HUES64 (cell line): Measurements from ENCODE around the gene SLC6A20.

Source experiments
- H3K27ac ChIP-seq: 2 replicates; pipeline ENCODE4 v1.7.0; 2013; ENCODE audit warnings: low read depth, low read length, inconsistent platforms
- H3K27me3 ChIP-seq: 2 replicates; pipeline ENCODE4 v1.6.1; 2013; ENCODE audit warnings: mild to moderate bottlenecking, low read length; ENCODE audit not compliant: insufficient read depth
- H3K36me3 ChIP-seq: 2 replicates; pipeline ENCODE4 v1.6.1; 2013; ENCODE audit warnings: mild to moderate bottlenecking, low read length; ENCODE audit not compliant: insufficient read depth
- H3K4me1 ChIP-seq: 2 replicates; pipeline ENCODE4 v1.6.1; 2013; ENCODE audit warnings: mild to moderate bottlenecking, low read length, moderate library complexity; ENCODE audit not compliant: insufficient read depth
- H3K4me3 ChIP-seq: 2 replicates; pipeline ENCODE4 v1.5.1; 2013; ENCODE audit warnings: mild to moderate bottlenecking, low read length, moderate library complexity
- H3K9ac ChIP-seq: 2 replicates; pipeline ENCODE4 v1.6.1; 2013; ENCODE audit warnings: mild to moderate bottlenecking, low read depth, low read length
- H3K9me3 ChIP-seq: 2 replicates; pipeline ENCODE4 v1.6.1; 2013; ENCODE audit warnings: low read depth, low read length; ENCODE audit not compliant: insufficient read depth
- WGBS: fragments of 150-250, 120-280 bp; methylation state at CpG from one replicate; pipeline ENCODE4 v1.1.7; 2013; ENCODE audit warnings: missing lambda C conversion rate; 5-methylcytosine and 5-hydroxymethylcytosine counted together

SLC6A20 gene

GRCh38 chr3:45821127-45821526 is 24.8 kb upstream of the SLC6A20 start:
- no peak overlapping the region for H3K4me3 ChIP-seq
- no peaks in the 10 kb centered on the region; the same call in 1 of the 2 replicates for H3K9me3 ChIP-seq
- peaks cover 24% of the 10 kb centered on the region; the same call in 1 of the 2 replicates for H3K36me3 ChIP-seq
- H3K27me3 ChIP-seq = no peaks in the 10 kb centered on the region
- H3K4me1 ChIP-seq = no peaks in the 10 kb centered on the region
- H3K9ac ChIP-seq = no peak overlapping the region
- no peak overlapping the region for H3K27ac ChIP-seq
- WGBS = 90% methylated on average over 1 of the region's 1 CpG

GRCh38 chr3:45819543-45819942 is 23.2 kb upstream of the SLC6A20 start:
- Histone ChIP-seq H3K27ac (no peak overlapping the region), H3K9me3 (no peaks in the 10 kb centered on the region; the same call in 1 of the 2 replicates), H3K27me3 (no peaks in the 10 kb centered on the region), H3K4me1 (no peaks in the 10 kb centered on the region), H3K4me3 (no peak overlapping the region), H3K9ac (no peak overlapping the region), H3K36me3 (peaks cover 8% of the 10 kb centered on the region; the same call in 1 of the 2 replicates)
- 93% methylated on average over 2 of the region's 2 CpGs for WGBS

GRCh38 chr3:45817831-45818522 is 21.6 kb upstream of the SLC6A20 start:
- Histone ChIP-seq H3K9me3 (no peaks in the 10 kb centered on the region; the same call in 1 of the 2 replicates), H3K27ac (no peak overlapping the region), H3K27me3 (no peaks in the 10 kb centered on the region), H3K4me1 (no peaks in the 10 kb centered on the region), H3K4me3 (no peak overlapping the region), H3K9ac (no peak overlapping the region), H3K36me3 (peaks cover 3% of the 10 kb centered on the region; the same call in 1 of the 2 replicates)
- WGBS = 87% methylated on average over 4 of the region's 4 CpGs

GRCh38 chr3:45816544-45816943 is 20.2 kb upstream of the SLC6A20 start:
- H3K36me3 ChIP-seq = no peaks in the 10 kb centered on the region
- no peaks in the 10 kb centered on the region; the same call in 1 of the 2 replicates for H3K9me3 ChIP-seq
- H3K4me1 ChIP-seq = no peaks in the 10 kb centered on the region
- H3K9ac ChIP-seq = no peak overlapping the region
- 97% methylated on average over 3 of the region's 3 CpGs for WGBS
- no peak overlapping the region for H3K27ac ChIP-seq
- H3K27me3 ChIP-seq = no peaks in the 10 kb centered on the region
- no peak overlapping the region for H3K4me3 ChIP-seq

GRCh38 chr3:45814322-45814721 is 18.0 kb upstream of the SLC6A20 start:
- H3K27ac ChIP-seq = no peak overlapping the region
- no peaks in the 10 kb centered on the region for H3K36me3 ChIP-seq
- no peak overlapping the region for H3K9ac ChIP-seq
- no peak overlapping the region for H3K4me3 ChIP-seq
- no peaks in the 10 kb centered on the region for H3K27me3 ChIP-seq
- no peaks in the 10 kb centered on the region; the same call in 1 of the 2 replicates for H3K9me3 ChIP-seq
- WGBS = 93% methylated on average over 4 of the region's 4 CpGs
- no peaks in the 10 kb centered on the region for H3K4me1 ChIP-seq

- 90% methylated on average over 10 of the region's 10 CpGs for WGBS
- no peaks in the 10 kb centered on the region for H3K36me3 ChIP-seq
- no peak overlapping the region for H3K9ac ChIP-seq
- no peaks in the 10 kb centered on the region for H3K4me1 ChIP-seq
- H3K9me3 ChIP-seq = no peaks in the 10 kb centered on the region
- no peak overlapping the region for H3K27ac ChIP-seq
- H3K4me3 ChIP-seq = no peak overlapping the region
- H3K27me3 ChIP-seq = no peaks in the 10 kb centered on the region
Measured at GRCh38 chr3:45807681-45808540, 11.6 kb upstream of the SLC6A20 start.

GRCh38 chr3:45807133-45807532 is 10.8 kb upstream of the SLC6A20 start:
- H3K27ac ChIP-seq = no peak overlapping the region
- WGBS = 91% methylated on average over 3 of the region's 3 CpGs
- 0 out of 2 replicates have a peak, but pooled peaks cover 1% of the 10 kb centered on the region for H3K27me3 ChIP-seq

GRCh38 chr3:45806072-45806471 is 9.7 kb upstream of the SLC6A20 start:
- no peaks in the 10 kb centered on the region for H3K4me1 ChIP-seq
- H3K4me3 ChIP-seq = no peak overlapping the region
- no peak overlapping the region for H3K9ac ChIP-seq
- no peaks in the 10 kb centered on the region for H3K36me3 ChIP-seq
- 96% methylated on average over 3 of the region's 3 CpGs for WGBS
- 0 out of 2 replicates have a peak, but pooled peaks cover 4% of the 10 kb centered on the region for H3K27me3 ChIP-seq
- H3K27ac ChIP-seq = no peak overlapping the region
- H3K9me3 ChIP-seq = no peaks in the 10 kb centered on the region

More at GRCh38 chr3:45807133-45807532, 10.8 kb upstream of the SLC6A20 start:
- H3K9me3 ChIP-seq = no peaks in the 10 kb centered on the region
- H3K4me1 ChIP-seq = no peaks in the 10 kb centered on the region
- H3K4me3 ChIP-seq = no peak overlapping the region
- H3K36me3 ChIP-seq = no peaks in the 10 kb centered on the region
- H3K9ac ChIP-seq = no peak overlapping the region

GRCh38 chr3:45803252-45803935 is 7.1 kb upstream of the SLC6A20 start:
- H3K27me3 ChIP-seq = peaks cover 9% of the 10 kb centered on the region
- WGBS = 91% methylated on average over 5 of the region's 5 CpGs
- no peak overlapping the region for H3K4me3 ChIP-seq
- no peak overlapping the region for H3K27ac ChIP-seq
- no peaks in the 10 kb centered on the region for H3K4me1 ChIP-seq
- no peaks in the 10 kb centered on the region for H3K36me3 ChIP-seq
- H3K9ac ChIP-seq = no peak overlapping the region
- no peaks in the 10 kb centered on the region for H3K9me3 ChIP-seq

GRCh38 chr3:45802146-45802545 is 5.8 kb upstream of the SLC6A20 start:
- Histone ChIP-seq H3K4me1 (no peaks in the 10 kb centered on the region), H3K27ac (no peak overlapping the region), H3K27me3 (peaks cover 22% of the 10 kb centered on the region), H3K36me3 (no peaks in the 10 kb centered on the region), H3K4me3 (no peak overlapping the region), H3K9ac (no peak overlapping the region), H3K9me3 (no peaks in the 10 kb centered on the region)
- 94% methylated on average over 9 of the region's 9 CpGs for WGBS

GRCh38 chr3:45800611-45801010 is 4.3 kb upstream of the SLC6A20 start:
- H3K27me3 ChIP-seq = peaks cover 37% of the 10 kb centered on the region

More at GRCh38 chr3:45800611-45801010, 4.3 kb upstream of the SLC6A20 start:
- Histone ChIP-seq H3K4me3 (no peak overlapping the region), H3K4me1 (no peaks in the 10 kb centered on the region), H3K27ac (no peak overlapping the region), H3K9me3 (no peaks in the 10 kb centered on the region), H3K36me3 (no peaks in the 10 kb centered on the region), H3K9ac (no peak overlapping the region)
- 92% methylated on average over 4 of the region's 4 CpGs for WGBS
